Endodermal cell (in vitro differentiated cells): Measurements from ENCODE around the gene BRK1. TPM values are rescaled to one million over a fixed set of nuclear protein-coding genes. Genes with fewer than 3 reads are reported as not detected.

Experiments
- DNase-seq: peaks from one replicate; pipeline ENCODE4 v3.0.0-alpha.2; 2017
- H3K27ac ChIP-seq: 2 replicates; pipeline ENCODE4 v1.5.1; 2013; ENCODE audit warnings: mild to moderate bottlenecking, low read depth, low read length, moderate library complexity
- H3K27me3 ChIP-seq: 2 replicates; pipeline ENCODE4 v1.6.1; 2013; ENCODE audit warnings: mild to moderate bottlenecking, low read length, moderate library complexity; ENCODE audit not compliant: insufficient read depth, control insufficient read depth, poor library complexity, severe bottlenecking
- H3K36me3 ChIP-seq: 2 replicates; pipeline ENCODE4 v1.7.0; 2013; ENCODE audit warnings: mild to moderate bottlenecking, low read length, moderate library complexity; ENCODE audit not compliant: control insufficient read depth, insufficient read depth
- H3K4me1 ChIP-seq: one replicate; pipeline ENCODE4 v1.7.0; 2013; ENCODE audit warnings: low read length; ENCODE audit not compliant: control insufficient read depth, insufficient read depth
- H3K4me3 ChIP-seq: 2 replicates; pipeline ENCODE4 v1.5.1; 2013; ENCODE audit warnings: mild to moderate bottlenecking, low read length, moderate library complexity
- H3K9ac ChIP-seq: 2 replicates; pipeline ENCODE4 v1.6.1; 2013; ENCODE audit warnings: mild to moderate bottlenecking, low read length, moderate library complexity; ENCODE audit not compliant: poor library complexity, severe bottlenecking; ENCODE audit errors: extremely low read depth
- H3K9me3 ChIP-seq: 2 replicates; pipeline ENCODE4 v1.6.1; 2013; ENCODE audit warnings: mild to moderate bottlenecking, low read length, moderate library complexity; ENCODE audit not compliant: control insufficient read depth
- H3K27ac Mint-ChIP-seq: 2 replicates; pipeline ENCODE4 v1.8.0; 2020; ENCODE audit warnings: mixed read lengths
- H3K27me3 Mint-ChIP-seq: 2 replicates; pipeline ENCODE4 v1.8.0; 2021; ENCODE audit warnings: mild to moderate bottlenecking, mixed read lengths; ENCODE audit not compliant: insufficient read depth
- H3K36me3 Mint-ChIP-seq: 2 replicates; pipeline ENCODE4 v1.8.0; 2020; ENCODE audit warnings: low read depth, mixed read lengths
- H3K4me1 Mint-ChIP-seq: 2 replicates; pipeline ENCODE4 v1.8.0; 2020; ENCODE audit warnings: mixed read lengths
- H3K4me3 Mint-ChIP-seq: 2 replicates; pipeline ENCODE4 v1.8.0; 2020; ENCODE audit warnings: mild to moderate bottlenecking, moderate library complexity, mixed read lengths
- H3K9me3 Mint-ChIP-seq: 2 replicates; pipeline ENCODE4 v1.8.0; 2020; ENCODE audit warnings: mild to moderate bottlenecking, mixed read lengths
- CTCF ChIP-seq: fragments of 200-600 bp; sonication (generic); conservative IDR thresholded peaks from 2 replicates; pipeline ENCODE4 v1.5.0; 2021; ENCODE audit warnings: antibody characterized with exemption, mild to moderate bottlenecking
- WGBS, 2 experiments: methylation state at CpG; one replicate each; pipeline versions ENCODE4 v1.1.5 to v1.1.7; 2013; ENCODE audit warnings: missing lambda C conversion rate in 2 of 2, mixed read lengths in 1 of 2; ENCODE audit not compliant: insufficient coverage in 1 of 2, insufficient read length in 1 of 2; 5-methylcytosine and 5-hydroxymethylcytosine counted together
- total RNA-seq, 2 donors: library from RNA; stranded (reverse); fragmentation: NEBNext Ultra II Directional in 1 of 2; extraction: Animal tissue kit (Norgen Biotek cat#: 25700) in 1 of 2; gene quantifications; 2 replicates in 1 of 2; 3 replicates in 1 of 2; pipeline ENCODE4 v1.2.1, GENCODE V29; 2021

BRK1 gene
- total RNA-seq, 2 donors from 2014 or later = 110 to 116 TPM

- Histone ChIP-seq H3K9ac (peak overlapping the region; percentile 69), H3K9me3 (no peaks in the 10 kb centered on the region), H3K27me3 (no peaks in the 10 kb centered on the region), H3K4me1 (no peaks in the 10 kb centered on the region), H3K27ac (no peak overlapping the region), H3K36me3 (peaks cover 16% of the 10 kb centered on the region), H3K4me3 (peak overlapping the region; percentile 93)
- Mint-ChIP-seq H3K36me3 (peaks cover 19% of the 10 kb centered on the region), H3K4me1 (peaks cover 6% of the 10 kb centered on the region), H3K4me3 (peak overlapping the region; percentile 91), H3K27ac (peak overlapping the region; percentile 98), H3K9me3 (no peaks in the 10 kb centered on the region), H3K27me3 (no peaks in the 10 kb centered on the region)
- 1 to 2% methylated on average over 9 to 10 of the region's 10 CpGs for WGBS, 2 experiments
- no peak for DNase-seq
- no peak for TF ChIP-seq CTCF
These were observed 624 bp downstream of the BRK1 start for GRCh38 chr3:10116138-10116460.

GRCh38 chr3:10116928-10117327, 1.5 kb downstream of the BRK1 start:
- H3K36me3 Mint-ChIP-seq = peaks cover 22% of the 10 kb centered on the region
- H3K27ac Mint-ChIP-seq = no peak overlapping the region
- Histone ChIP-seq H3K27ac (no peak overlapping the region), H3K9ac (no peak overlapping the region), H3K4me3 (peak overlapping the region; percentile 93), H3K9me3 (no peaks in the 10 kb centered on the region), H3K36me3 (peaks cover 20% of the 10 kb centered on the region), H3K4me1 (no peaks in the 10 kb centered on the region), H3K27me3 (no peaks in the 10 kb centered on the region)
- no peak for DNase-seq
- WGBS, 2 experiments = 94 to 97% methylated on average over 4 of the region's 4 CpGs
- H3K4me3 Mint-ChIP-seq = peak overlapping the region; percentile 91
- TF ChIP-seq CTCF = no peak
- no peaks in the 10 kb centered on the region for H3K9me3 Mint-ChIP-seq
- no peaks in the 10 kb centered on the region for H3K27me3 Mint-ChIP-seq
- H3K4me1 Mint-ChIP-seq = peaks cover 6% of the 10 kb centered on the region

GRCh38 chr3:10119376-10119775, 3.9 kb downstream of the BRK1 start:
- H3K4me1 Mint-ChIP-seq = peaks cover 6% of the 10 kb centered on the region
- H3K36me3 Mint-ChIP-seq = peaks cover 36% of the 10 kb centered on the region
- no peak overlapping the region for H3K4me3 ChIP-seq
- H3K4me3 Mint-ChIP-seq = no peak overlapping the region
- H3K9ac ChIP-seq = no peak overlapping the region
- 97 to 100% methylated on average over 3 to 4 of the region's 4 CpGs for WGBS, 2 experiments
- H3K27ac ChIP-seq = no peak overlapping the region
- H3K27ac Mint-ChIP-seq = no peak overlapping the region
- H3K9me3 ChIP-seq = no peaks in the 10 kb centered on the region
- no peaks in the 10 kb centered on the region for H3K27me3 Mint-ChIP-seq
- no peak for TF ChIP-seq CTCF
- no peaks in the 10 kb centered on the region for H3K4me1 ChIP-seq
- H3K9me3 Mint-ChIP-seq = no peaks in the 10 kb centered on the region
- peaks cover 34% of the 10 kb centered on the region for H3K36me3 ChIP-seq
- no peak for DNase-seq
- no peaks in the 10 kb centered on the region for H3K27me3 ChIP-seq
